Epidermal melanocyte (primary cell): ENCODE results near the gene SLC12A4.
"Not testable (repeated sequence)": the region's sequence is repeated elsewhere in the genome, so short reads cannot be mapped to it uniquely, and the experiment has no call there.

Source experiments
- DNase-seq: peaks from one replicate; pipeline ENCODE4 v3.0.0; 2011; ENCODE audit warnings: low spot score; ENCODE audit not compliant: insufficient read length

SLC12A4 gene

GRCh38 chr16:67942510-67943255 is 25.8 kb downstream of the SLC12A4 start:
- DNase-seq, result no peak

- DNase-seq, result no peak
These were observed 26.3 kb downstream of the SLC12A4 start for GRCh38 chr16:67942200-67942509.

DNA sequence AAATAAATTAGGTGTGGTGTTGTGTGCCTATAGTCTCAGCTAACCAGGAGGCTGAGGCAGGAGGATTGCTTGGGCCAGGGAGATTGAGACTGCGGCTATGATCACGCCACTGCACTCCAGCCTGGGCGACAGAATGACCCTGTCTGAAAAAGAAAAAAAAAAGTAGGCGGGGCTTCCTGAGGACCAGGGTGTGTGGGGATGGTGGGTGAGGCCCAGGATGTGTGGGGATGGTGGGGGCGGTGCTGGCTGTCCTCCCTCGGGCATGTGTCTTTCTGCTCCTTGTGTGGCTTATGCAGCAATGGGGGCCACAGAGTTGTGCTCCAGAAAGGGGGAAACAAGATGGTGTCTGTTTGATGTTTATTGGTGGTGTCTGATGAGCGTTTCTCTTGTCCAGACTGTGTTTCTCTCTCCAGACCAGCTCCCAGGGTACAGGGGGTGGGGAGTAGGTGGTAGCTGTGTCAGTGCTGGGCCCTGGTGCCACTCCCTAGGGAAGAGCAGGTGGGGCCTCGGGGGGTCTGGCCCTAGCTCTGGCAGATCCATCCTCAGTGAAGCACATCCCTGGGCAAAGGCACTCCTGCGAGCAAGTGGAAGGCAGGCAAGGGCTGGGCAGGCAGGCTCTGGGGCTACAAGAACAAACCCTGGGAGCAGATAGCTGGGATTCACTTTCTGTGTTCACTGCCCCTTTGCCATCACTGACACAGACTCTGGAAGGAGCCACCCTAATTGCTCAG is 26.8 kb downstream of the SLC12A4 start:
- no peak for DNase-seq

GRCh38 chr16:67940446-67941089 is 27.9 kb downstream of the SLC12A4 start:
- DNase-seq, result no peak

DNA sequence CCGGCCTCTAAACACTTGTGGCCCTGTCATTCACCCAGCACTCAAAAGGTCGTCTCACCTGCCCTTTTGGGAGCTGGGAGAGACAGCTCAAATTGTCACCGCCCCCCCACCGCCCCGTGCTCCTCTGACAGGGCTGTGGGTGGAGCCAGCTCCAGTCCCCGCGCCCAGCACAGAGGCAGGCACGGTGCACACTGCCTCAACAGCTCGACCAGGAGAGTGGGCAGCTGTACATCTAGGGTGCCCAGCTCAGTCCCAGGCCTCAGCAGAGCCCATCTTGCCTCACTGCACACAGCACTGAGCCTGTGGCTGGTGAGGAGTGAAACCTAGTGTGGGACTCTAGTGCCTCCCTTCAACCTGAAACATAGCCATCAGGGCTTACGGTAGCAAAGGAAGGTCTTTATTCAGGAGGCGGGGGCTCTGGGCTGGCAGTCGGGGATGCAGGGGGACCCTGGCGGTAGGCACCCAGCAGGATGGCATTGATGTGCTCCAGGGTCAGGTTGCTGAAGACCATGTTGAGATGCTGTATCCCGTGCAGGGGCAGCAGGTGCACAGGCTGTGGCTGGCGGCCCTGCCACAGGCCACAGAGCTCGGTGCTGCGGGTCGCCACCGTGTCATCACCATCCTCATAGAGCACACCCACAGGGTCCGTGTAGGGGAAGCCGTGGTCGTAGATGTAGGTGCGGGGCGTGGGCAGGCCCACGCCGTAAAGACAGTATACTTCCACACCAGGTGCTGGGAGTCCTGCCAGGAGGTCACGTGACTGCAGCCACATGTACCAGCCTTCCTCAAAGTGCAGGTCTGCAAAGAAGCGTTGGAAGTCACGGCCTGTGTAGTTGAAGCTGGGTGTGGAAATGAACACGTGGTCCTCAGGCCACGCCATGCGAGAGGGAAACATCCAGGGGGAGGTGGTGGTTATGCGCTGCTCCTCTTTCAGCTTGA is 28.7 kb downstream of the SLC12A4 start:
- no peak for DNase-seq

DNA sequence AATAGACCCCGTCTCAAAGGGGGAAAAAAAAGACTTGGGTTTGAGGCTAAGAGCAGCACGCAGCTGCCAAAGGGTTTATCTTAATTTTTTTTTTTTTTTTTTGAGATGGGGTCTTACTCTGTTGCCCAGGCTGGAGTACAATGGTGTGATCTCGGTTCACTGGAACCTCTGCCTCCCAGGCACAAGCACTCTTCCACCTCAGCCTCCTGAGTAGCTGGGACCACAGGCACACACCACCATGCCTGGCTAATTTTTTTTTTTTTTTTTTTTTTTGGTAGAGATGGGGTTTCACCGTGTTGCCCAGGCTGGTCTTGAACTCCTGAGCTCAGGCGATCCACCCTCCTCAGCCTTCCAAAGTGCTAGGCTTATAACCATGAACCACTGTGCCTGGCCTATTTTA is 30.7 kb downstream of the SLC12A4 start:
- DNase-seq, result not testable (repeated sequence)

- DNase-seq, result no peak
These were observed 31.4 kb downstream of the SLC12A4 start for GRCh38 chr16:67936880-67937605.

- DNase-seq, result peak; percentile 80
These were observed 32.1 kb downstream of the SLC12A4 start, which contains the start of gene PSMB10 for GRCh38 chr16:67936124-67936879. PSMB10 (minus strand) TSS chr16:67936850; CDS start chr16:67936749, 101 bp downstream.

- peak; percentile 100 for DNase-seq
These were observed 32.9 kb downstream of the SLC12A4 start for GRCh38 chr16:67935402-67936123.

DNA sequence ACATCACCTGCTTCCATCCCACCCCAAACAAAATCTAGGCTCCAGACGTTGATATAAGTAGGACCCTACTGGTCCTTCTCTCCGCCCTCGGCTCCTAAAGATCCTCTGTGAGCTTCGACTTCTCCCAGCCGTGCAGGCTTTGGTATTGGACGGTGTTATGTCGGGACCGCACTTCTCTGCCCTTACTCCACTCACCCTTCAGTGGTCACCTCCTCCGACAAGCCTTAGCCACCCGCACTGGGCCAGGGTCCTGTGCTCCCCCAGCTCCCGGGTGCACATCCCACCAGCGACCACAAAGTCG is 33.4 kb downstream of the SLC12A4 start:
- DNase-seq, result no peak

DNA sequence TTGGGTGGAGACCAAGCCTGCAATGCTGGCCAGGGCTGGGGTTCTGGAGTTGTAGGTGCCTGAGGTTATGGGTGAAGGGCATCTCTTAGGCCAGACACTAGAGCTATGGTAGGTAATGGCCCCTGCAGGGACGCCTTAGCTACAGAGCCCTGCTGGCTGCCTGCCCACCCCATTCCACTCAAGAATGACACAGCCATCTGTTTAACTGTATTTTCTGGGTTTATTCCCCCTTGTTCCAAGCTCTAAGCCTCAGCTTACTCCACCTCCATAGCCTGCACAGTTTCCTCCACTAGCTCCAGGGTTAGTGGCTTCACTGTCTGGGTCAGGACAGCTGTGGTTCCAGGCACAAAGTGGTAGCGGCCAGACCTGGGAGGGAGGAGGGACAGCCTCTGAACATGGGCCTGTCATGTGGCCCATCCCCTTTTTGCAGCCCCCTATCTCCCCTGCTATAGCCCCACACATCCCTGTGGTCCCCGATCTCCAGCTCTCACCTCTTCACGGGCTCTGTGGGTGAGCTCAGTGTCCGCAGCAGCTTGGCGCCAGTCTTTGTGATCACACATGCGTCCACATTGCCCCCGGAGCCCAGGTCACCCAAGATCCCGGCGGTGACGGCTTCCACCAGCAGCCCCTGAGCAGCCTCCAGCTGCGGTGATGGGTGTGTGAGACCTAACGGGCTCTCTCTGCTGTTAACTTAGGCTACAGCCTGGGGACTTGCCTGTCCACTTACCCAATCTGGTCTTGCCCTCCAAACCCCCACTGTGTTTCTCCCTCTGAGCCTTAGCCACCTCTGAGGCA is 33.9 kb downstream of the SLC12A4 start:
- no peak for DNase-seq

DNA sequence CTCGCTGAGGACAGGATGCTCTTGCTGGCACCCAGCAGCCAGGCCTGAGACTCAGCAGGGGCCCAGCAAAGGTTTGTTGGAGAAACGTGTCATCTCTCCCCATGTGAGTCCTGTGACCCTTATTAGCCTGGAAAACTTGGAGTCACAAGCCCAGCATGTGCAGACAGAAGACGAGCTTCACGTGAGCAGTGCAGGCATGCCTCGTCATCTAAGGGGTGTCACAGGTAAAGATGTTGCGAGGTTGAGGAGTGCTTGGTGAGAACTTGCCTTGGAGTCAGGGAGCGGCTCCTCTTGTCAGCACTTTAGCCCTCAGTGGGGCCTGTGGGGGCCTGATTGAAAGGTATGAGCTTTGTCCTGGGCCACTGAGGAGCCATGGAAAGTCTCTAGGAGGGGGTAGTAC is 34.6 kb downstream of the SLC12A4 start:
- DNase-seq, result no peak

- no peak for DNase-seq
These were observed 36.0 kb downstream of the SLC12A4 start for GRCh38 chr16:67932462-67932840.

DNA sequence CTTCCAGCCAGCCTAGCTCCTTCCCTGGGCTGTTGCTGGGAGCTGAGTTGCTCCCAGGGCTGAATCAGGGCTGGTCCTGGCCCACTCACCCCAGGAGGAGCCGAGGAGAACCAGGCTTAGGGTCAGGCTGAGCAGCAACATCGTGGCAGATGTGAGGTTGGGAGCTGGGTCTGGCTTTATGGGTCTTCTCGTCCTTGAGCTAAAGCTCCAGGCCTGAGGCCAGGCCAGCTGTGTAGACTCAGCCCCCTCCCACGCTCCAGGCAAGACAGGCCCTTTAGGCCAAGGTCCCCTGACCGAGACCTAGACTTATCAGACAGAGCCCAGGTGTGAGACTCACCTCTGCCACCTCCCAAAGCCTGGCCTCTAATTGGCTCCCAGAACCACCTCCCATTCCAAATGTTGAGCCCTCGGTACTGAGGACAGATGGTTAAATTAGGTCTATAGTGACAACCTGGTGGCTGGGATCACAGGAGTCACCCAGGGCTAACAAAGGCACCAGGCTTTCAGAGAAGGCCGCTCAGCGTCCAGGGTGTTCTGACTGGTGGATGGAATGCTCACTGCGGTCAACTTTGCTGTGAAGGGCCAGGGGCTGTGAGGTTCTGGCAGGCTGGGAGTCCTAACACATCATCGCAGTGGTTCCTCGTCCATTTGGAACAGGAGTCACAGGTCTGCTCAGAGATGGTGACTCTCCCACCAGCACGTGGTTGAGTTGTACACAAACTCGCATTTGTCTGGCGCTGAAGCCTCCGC is 36.5 kb downstream of the SLC12A4 start, which contains the start of gene CTRL:
Gene CTRL, minus strand, starts transcription at position 151 of the 750 bp plus-strand sequence. Its CDS starts 10 bp downstream, at position 141.
- DNase-seq, result no peak

DNA sequence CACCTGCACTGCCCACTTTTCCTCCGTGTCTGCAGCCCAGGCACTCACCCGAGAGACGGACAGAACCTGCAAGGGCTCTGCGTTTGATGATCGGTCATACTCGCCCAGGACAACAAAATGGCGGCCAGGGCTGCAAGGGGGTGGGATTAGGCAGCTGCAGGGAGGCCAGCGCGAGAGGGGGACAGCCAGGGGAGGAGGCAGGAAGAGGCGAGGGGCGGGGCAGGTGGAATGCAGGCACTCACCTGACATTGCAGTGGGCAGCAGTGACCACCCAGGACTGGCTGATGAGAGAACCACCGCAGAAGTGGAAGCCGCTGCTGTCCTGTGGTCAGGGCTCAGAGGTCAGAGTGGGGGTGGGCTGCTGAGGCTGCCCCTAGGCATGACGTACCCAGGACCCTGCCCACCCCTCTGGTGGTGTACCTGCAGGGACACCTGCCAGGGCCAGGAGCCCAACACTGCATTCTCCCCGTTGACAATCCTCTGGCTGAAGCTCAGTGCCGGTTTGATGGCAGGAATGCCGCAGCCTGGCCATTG is 37.7 kb downstream of the SLC12A4 start:
- no peak for DNase-seq

DNA sequence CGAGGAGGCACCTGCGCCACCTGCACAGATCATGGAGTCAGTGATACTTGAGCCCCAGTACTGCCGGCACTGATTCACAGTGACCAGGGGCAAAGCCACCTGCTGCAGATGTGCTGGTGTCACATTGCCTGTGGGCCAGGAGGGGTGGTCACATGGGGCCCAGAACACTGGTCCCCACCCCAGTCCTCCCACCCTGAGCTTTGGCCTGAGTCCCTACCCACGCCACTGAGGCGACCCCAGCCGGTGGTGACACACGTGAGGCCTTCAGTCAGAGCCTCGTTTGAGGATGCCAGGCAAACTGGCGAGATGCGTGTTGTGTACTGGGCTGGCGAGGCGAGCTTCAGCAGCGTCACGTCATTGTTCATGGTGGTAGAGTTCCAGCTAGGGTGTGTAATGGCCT is 38.2 kb downstream of the SLC12A4 start:
- DNase-seq, result no peak

DNA sequence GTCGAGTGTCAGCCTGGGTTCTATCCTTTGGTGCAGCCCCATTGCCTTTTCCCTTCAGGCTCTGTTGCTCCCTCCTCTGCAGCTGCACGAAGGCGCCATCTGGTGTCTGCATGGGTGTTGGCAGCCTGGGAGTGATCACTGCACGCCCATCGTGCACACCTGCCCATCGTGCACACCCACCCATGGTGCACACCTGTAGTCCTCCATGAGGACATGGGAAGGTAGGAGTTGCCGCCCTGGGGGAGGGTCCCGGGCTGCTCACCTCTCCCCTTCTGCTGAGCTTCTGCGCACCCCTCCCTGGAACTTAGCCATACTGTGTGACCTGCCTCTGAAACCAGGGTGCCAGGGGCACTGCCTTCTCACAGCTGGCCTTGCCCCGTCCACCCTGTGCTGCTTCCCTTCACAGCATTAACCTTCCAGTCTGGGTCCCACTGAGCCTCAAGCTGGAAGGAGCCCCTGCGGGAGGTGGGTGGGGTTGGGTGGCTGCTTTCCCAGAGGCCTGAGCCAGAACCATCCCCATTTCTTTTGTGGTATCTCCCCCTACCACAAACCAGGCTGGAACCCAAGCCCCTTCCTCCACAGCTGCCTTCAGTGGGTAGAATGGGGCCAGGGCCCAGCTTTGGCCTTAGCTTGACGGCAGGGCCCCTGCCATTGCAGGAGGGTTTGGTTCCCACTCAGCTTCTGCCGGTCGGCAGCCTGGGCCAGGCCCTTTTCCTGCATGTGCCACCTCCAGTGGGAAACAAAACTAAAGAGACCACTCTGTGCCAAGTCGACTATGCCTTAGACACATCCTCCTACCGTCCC is 39.7 kb downstream of the SLC12A4 start:
- DNase-seq, result peak; percentile 76
